Activated T-cell treated with anti-CD3 and anti-CD28 coated beads, Interleukin-2, amount 50 U/mL, for 48 hours (primary cell): ENCODE measurements around the gene OTOP3.

Experiments
- DNase-seq, 2 experiments: peaks; one replicate each; pipeline ENCODE4 v3.0.0-alpha.2; 2020

The OTOP3 gene

GRCh38 chr17:74990581-74991105 lies 54.9 kb downstream of the OTOP3 start:
- DNase-seq, result no peak

GRCh38 chr17:74992223-74992622 lies 56.5 kb downstream of the OTOP3 start:
- DNase-seq, result no peak

- no peak for DNase-seq
These were observed 58.7 kb downstream of the OTOP3 start for GRCh38 chr17:74994440-74994839.

GRCh38 chr17:74995847-74996246 lies 60.1 kb downstream of the OTOP3 start:
- DNase-seq, result no peak

GRCh38 chr17:74998783-74999182 lies 63.1 kb downstream of the OTOP3 start:
- DNase-seq, result no peak

GRCh38 chr17:74999523-74999922 lies 63.8 kb downstream of the OTOP3 start:
- no peak for DNase-seq
